Nephron progenitor cell (in vitro differentiated cells): ENCODE measurements around the gene P2RY12.

Experiments used
- DNase-seq: peaks from one replicate; pipeline ENCODE4 v3.0.0; 2021
- H3K27ac Mint-ChIP-seq: 2 replicates; pipeline ENCODE4 v1.8.0; 2021; ENCODE audit warnings: mild to moderate bottlenecking, moderate library complexity, mixed read lengths
- H3K27me3 Mint-ChIP-seq: 2 replicates; pipeline ENCODE4 v1.8.0; 2021; ENCODE audit warnings: mild to moderate bottlenecking, low read depth, mixed read lengths; ENCODE audit not compliant: poor library complexity
- H3K36me3 Mint-ChIP-seq: 2 replicates; pipeline ENCODE4 v1.8.0; 2021; ENCODE audit warnings: low read depth, mixed read lengths
- H3K4me1 Mint-ChIP-seq: 2 replicates; pipeline ENCODE4 v1.8.0; 2021; ENCODE audit warnings: mixed read lengths
- H3K4me3 Mint-ChIP-seq: 2 replicates; pipeline ENCODE4 v1.8.0; 2021; ENCODE audit warnings: mild to moderate bottlenecking, moderate library complexity, mixed read lengths
- H3K9me3 Mint-ChIP-seq: 2 replicates; pipeline ENCODE4 v1.8.0; 2021; ENCODE audit warnings: mild to moderate bottlenecking, moderate library complexity, mixed read lengths
- TF ChIP-seq, protein P1 (sequence below): fragments of 200-600 bp; sonication (generic); IDR thresholded peaks from 2 replicates; pipeline ENCODE4 v1.5.0; 2021; ENCODE audit warnings: antibody characterized with exemption

Gene P2RY12

DNA sequence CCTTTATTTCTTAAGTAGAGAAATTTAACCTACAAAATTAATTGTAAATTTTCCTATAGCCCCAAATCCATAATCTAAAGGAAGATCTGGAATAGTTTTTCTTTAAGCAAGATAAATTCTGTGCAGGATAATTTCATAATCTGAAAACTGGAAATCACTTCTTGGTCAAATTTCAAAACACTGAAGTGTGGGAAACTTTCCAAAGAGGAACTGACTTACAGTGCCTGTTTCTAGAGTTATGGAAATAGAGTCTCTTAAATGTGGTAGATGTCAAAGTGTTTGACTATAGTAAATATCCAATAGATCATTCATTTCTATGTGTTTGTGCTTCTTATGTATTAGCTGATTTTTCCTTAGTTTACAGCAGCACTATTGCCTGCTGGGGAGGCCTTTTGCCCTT lies 53.7 kb downstream of the P2RY12 start:
- DNase-seq: no peak
- Mint-ChIP-seq H3K9me3 (no peaks in the 10 kb centered on the region), H3K27me3 (no peaks in the 10 kb centered on the region), H3K4me3 (no peak overlapping the region), H3K27ac (no peak overlapping the region), H3K36me3 (no peaks in the 10 kb centered on the region), H3K4me1 (no peaks in the 10 kb centered on the region)
- TF ChIP-seq, protein P1, sequence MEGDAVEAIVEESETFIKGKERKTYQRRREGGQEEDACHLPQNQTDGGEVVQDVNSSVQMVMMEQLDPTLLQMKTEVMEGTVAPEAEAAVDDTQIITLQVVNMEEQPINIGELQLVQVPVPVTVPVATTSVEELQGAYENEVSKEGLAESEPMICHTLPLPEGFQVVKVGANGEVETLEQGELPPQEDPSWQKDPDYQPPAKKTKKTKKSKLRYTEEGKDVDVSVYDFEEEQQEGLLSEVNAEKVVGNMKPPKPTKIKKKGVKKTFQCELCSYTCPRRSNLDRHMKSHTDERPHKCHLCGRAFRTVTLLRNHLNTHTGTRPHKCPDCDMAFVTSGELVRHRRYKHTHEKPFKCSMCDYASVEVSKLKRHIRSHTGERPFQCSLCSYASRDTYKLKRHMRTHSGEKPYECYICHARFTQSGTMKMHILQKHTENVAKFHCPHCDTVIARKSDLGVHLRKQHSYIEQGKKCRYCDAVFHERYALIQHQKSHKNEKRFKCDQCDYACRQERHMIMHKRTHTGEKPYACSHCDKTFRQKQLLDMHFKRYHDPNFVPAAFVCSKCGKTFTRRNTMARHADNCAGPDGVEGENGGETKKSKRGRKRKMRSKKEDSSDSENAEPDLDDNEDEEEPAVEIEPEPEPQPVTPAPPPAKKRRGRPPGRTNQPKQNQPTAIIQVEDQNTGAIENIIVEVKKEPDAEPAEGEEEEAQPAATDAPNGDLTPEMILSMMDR: no peak

DNA sequence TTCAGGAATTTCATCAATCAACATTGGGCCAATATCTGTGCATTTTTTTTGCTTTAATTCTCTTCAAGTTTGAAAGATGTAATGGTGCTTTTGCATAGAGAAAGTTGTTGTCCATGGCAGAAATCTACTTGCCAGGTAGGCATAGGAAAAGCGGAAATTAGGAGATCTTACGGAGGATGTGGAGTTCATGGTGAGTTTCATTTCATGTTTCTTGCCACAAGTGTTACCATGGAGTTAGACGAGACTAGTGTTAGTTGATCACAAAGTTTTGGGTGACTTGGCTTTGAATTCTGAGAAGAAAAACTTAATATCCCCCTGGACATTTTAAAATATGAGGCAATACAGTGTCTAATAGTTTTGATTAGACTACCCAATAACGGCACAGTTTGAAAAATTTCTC lies 54.2 kb downstream of the P2RY12 start:
- Mint-ChIP-seq H3K4me3 (no peak overlapping the region), H3K27ac (no peak overlapping the region), H3K36me3 (no peaks in the 10 kb centered on the region), H3K4me1 (no peaks in the 10 kb centered on the region), H3K9me3 (no peaks in the 10 kb centered on the region), H3K27me3 (no peaks in the 10 kb centered on the region)
- no peak for DNase-seq
- TF ChIP-seq, protein P1: no peak

DNA sequence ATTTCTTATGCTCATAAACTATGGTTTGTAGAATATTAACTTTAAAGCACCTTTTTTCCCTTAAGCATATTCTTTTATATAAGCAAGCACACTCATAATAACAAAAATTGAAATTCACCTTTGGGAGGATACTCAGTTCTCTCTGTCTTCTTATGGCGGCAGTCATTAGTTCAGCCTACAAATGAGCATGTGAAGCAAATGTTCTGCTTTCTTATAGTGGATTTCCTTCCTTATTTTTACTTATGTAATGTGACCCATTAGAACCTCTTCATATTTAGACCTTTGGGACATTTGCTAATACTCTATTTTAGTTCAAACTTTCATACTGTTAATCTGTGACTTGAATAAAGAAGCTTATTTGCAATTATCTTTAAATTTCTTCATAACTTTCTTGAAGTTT lies 55.2 kb downstream of the P2RY12 start, which contains the start of gene P2RY13:
Gene P2RY13, minus strand, starts transcription at position 187 of the 400 bp plus-strand sequence. Its CDS starts 21 bp downstream, at position 166.
- Mint-ChIP-seq H3K27ac (no peak within 1 kb of the TSS), H3K27me3 (no peaks in the 10 kb centered on the region), H3K9me3 (no peaks in the 10 kb centered on the region), H3K4me1 (no peaks in the 10 kb centered on the region), H3K36me3 (no peaks in the 10 kb centered on the region), H3K4me3 (no peak within 1 kb of the TSS)
- no peak for DNase-seq
- TF ChIP-seq, protein P1: no peak

DNA sequence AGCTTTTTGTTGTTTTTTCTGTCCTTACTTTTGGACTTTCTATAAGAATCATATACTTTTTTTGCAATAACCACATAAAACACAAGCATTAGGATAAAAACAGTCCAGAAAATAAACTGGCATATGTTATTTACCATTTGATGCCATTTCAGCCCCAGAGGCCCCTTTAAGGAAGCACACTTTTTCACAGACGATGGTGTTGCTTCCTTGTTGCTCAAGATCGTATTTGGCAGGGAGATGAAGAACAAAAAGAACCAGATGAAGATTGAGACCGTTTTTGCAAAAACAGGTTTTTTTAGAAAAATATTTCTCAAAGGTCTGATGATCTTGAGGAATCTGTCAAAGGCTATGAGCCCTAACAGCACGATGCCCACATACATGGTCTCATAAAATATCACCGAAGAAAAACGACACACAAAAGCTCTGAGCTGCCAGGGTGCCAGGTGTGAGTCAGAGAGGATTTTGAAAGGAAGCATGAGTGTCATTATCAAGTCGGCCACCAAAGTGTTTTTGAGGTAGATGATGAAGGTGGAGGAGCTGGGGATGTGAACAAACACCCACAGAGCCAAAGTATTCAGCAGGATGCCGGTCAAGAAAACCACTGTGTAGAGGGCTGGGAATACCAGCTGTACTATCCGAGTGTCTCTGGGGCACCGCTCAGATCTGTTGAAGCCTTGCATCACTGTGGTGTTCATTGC lies 56.1 kb downstream of the P2RY12 start:
- no peaks in the 10 kb centered on the region for H3K4me1 Mint-ChIP-seq
- H3K27me3 Mint-ChIP-seq: no peaks in the 10 kb centered on the region
- TF ChIP-seq, protein P1: no peak
- H3K36me3 Mint-ChIP-seq: peaks cover 3% of the 10 kb centered on the region
- H3K4me3 Mint-ChIP-seq: no peak overlapping the region
- H3K27ac Mint-ChIP-seq: no peak overlapping the region
- no peaks in the 10 kb centered on the region for H3K9me3 Mint-ChIP-seq
- DNase-seq: no peak

DNA sequence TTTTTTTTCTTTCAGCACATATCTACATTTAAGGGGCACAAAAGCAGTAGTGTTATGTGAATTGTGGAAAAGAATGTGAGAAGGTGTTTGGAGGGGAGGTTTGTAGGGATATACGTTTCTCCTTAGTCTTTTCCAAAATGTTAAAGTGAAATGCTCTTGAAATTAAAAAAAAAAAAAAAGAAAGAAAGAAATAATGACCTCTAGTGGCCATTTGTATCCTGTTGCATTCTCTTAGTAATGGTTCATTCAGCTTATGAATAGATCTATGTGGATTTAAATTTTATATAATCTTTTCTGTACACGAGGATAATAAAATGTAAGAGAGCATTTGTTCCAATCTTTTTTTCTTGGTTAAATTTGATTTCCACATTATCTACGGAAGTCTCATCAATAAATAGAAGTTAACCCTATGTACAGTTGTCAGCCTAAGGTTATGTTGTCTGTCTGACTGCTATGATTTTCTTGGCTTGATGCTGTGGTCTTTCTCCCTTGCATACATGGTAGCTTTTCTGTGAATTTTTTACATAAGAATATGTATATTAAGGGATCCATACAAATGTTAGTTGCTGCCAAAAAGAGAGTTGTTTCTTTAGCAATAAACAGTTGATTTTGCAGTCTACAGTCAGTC lies 56.9 kb downstream of the P2RY12 start:
- Mint-ChIP-seq H3K4me1 (no peaks in the 10 kb centered on the region), H3K4me3 (no peak overlapping the region), H3K27me3 (peaks cover 1% of the 10 kb centered on the region), H3K27ac (no peak overlapping the region), H3K9me3 (no peaks in the 10 kb centered on the region), H3K36me3 (peaks cover 11% of the 10 kb centered on the region)
- DNase-seq: no peak
- TF ChIP-seq, protein P1: peak; percentile 72

DNA sequence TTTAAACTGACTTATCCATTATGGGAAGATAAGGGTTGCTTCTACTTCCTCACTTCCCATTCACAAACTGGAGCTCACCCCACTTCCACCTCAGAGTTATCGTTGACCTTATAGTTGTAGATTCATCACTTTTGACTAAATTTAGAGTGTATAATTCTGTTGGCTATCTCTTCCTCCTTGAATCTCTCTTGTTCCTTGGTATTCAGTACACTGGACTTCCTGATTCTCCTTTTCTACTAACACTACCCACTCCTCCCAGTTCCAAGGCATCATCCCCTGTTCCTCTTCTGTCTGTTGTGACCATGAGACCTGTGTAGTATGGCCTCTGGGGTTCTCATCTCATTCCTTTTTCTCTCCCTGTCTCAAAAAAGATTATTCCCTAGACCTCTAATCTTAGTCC lies 62.0 kb downstream of the P2RY12 start:
- Mint-ChIP-seq H3K36me3 (peaks cover 14% of the 10 kb centered on the region), H3K27me3 (peaks cover 3% of the 10 kb centered on the region)
- TF ChIP-seq, protein P1: no peak

More for the DNA sequence above, 62.0 kb downstream of the P2RY12 start:
- H3K4me3 Mint-ChIP-seq: no peak overlapping the region
- no peak for DNase-seq
- H3K4me1 Mint-ChIP-seq: no peaks in the 10 kb centered on the region
- H3K27ac Mint-ChIP-seq: no peak overlapping the region
- no peaks in the 10 kb centered on the region for H3K9me3 Mint-ChIP-seq
